Epidermal melanocyte (primary cell): Measurements from ENCODE around the gene FRZB.
A peak's percentile ranks its signal among the peaks of the same experiment; 100 is the strongest.
"Not testable (repeated sequence)": the region's sequence is repeated elsewhere in the genome, so short reads cannot be mapped to it uniquely, and the experiment has no call there.

Experiments
- DNase-seq: peaks from one replicate; pipeline ENCODE4 v3.0.0; 2011; ENCODE audit warnings: low spot score; ENCODE audit not compliant: insufficient read length

The FRZB gene

GRCh38 chr2:182866461-182867406 lies at the start of gene FRZB:
Gene FRZB (minus strand): TSS chr2:182866637. CDS start chr2:182866552, 85 bp downstream.
- peak; percentile 46 for DNase-seq

- no peak for DNase-seq
Observed at GRCh38 chr2:182915369-182916326, 49.2 kb upstream of the FRZB start.

- DNase-seq = no peak
Observed at GRCh38 chr2:182914852-182915251, 48.4 kb upstream of the FRZB start.

GRCh38 chr2:182913064-182913463 lies 46.6 kb upstream of the FRZB start:
- DNase-seq = no peak

- DNase-seq = no peak
Observed at GRCh38 chr2:182912518-182912915, 46.1 kb upstream of the FRZB start.

GRCh38 chr2:182911813-182912517 lies 45.5 kb upstream of the FRZB start:
- no peak for DNase-seq

- DNase-seq = no peak
Observed at GRCh38 chr2:182910965-182911364, 44.5 kb upstream of the FRZB start.

GRCh38 chr2:182907081-182907830 lies 40.8 kb upstream of the FRZB start:
- DNase-seq = no peak

- DNase-seq = no peak
Observed at GRCh38 chr2:182906454-182906853, 40.0 kb upstream of the FRZB start.

GRCh38 chr2:182904844-182905243 lies 38.4 kb upstream of the FRZB start:
- DNase-seq = no peak

GRCh38 chr2:182903566-182903965 lies 37.1 kb upstream of the FRZB start:
- DNase-seq = no peak

- no peak for DNase-seq
Observed at GRCh38 chr2:182901748-182902147, 35.3 kb upstream of the FRZB start.

- DNase-seq = no peak
Observed at GRCh38 chr2:182898718-182899117, 32.3 kb upstream of the FRZB start.

- DNase-seq = no peak
Observed at GRCh38 chr2:182897137-182897536, 30.7 kb upstream of the FRZB start.

- no peak for DNase-seq
Observed at GRCh38 chr2:182895798-182896197, 29.4 kb upstream of the FRZB start.

- DNase-seq = no peak
Observed at GRCh38 chr2:182895169-182895568, 28.7 kb upstream of the FRZB start.

GRCh38 chr2:182894174-182894573 lies 27.7 kb upstream of the FRZB start:
- no peak for DNase-seq

- no peak for DNase-seq
Observed at GRCh38 chr2:182893666-182894065, 27.2 kb upstream of the FRZB start.

- DNase-seq = not testable (repeated sequence)
Observed at GRCh38 chr2:182893035-182893434, 26.6 kb upstream of the FRZB start.

- no peak for DNase-seq
Observed at GRCh38 chr2:182891611-182892010, 25.2 kb upstream of the FRZB start.
